Adrenal gland (tissue), 12 donors: ENCODE measurements around the gene PPP2R5C. TPM values are rescaled to one million over a fixed set of nuclear protein-coding genes. Genes with fewer than 3 reads are reported as not detected.

Experiments
- DNase-seq, 7 donors: peaks; one replicate each; pipeline ENCODE4 v3.0.0-alpha.2; 2019 to 2020
- H3K27ac ChIP-seq, 5 donors: fragments of 200-600 bp; sonication (generic) in 4 of 5; 1 replicate in 3 of 5; 2 replicates in 2 of 5; pipeline versions ENCODE4 v1.5.1 to v1.8.0; 2016 to 2020; ENCODE audit warnings: mild to moderate bottlenecking in 1 of 5
- H3K27me3 ChIP-seq: fragments of 200-600 bp; 2 replicates; pipeline ENCODE4 v1.8.0; 2021
- H3K36me3 ChIP-seq, 2 donors: fragments of 200-600 bp; replicated peaks in 1 of 2; 1 replicate in 1 of 2; 2 replicates in 1 of 2; pipeline versions ENCODE4 v1.5.1 to v1.8.0; 2018 to 2022
- H3K4me1 ChIP-seq, 2 donors: fragments of 200-600 bp; replicated peaks in 1 of 2; 1 replicate in 1 of 2; 2 replicates in 1 of 2; pipeline versions ENCODE4 v1.5.1 to v1.8.0; 2018 to 2021
- H3K4me3 ChIP-seq, 4 donors: fragments of 200-600 bp; sonication (generic) in 3 of 4; one replicate each; pipeline ENCODE4 v1.5.1; 2016 to 2018
- H3K9me3 ChIP-seq, 3 donors: fragments of 200-600 bp; sonication (generic) in 1 of 3; replicated peaks in 1 of 3; 1 replicate in 2 of 3; 2 replicates in 1 of 3; pipeline versions ENCODE4 v1.5.1 to v1.8.0; 2016 to 2021
- POLR2A ChIP-seq, 2 donors: fragments of 450-650 bp; IDR thresholded peaks; one replicate each; pipeline ENCODE4 v1.6.1; 2017; ENCODE audit warnings: antibody characterized with exemption in 2 of 2, mild to moderate bottlenecking in 2 of 2, moderate library complexity in 1 of 2
- WGBS, 4 donors: extraction: QIAGEN DNeasy Blood & Tissue Kit in 2 of 4; methylation state at CpG; one replicate each; pipeline versions ENCODE4 v1.1.5 to v1.1.7; 2013 to 2017; 5-methylcytosine and 5-hydroxymethylcytosine counted together
- intact Hi-C, 2 donors: fragments of 100-400 bp; cut with DNase I; formaldehyde crosslinking; loops; one replicate each; pipeline versions ENCODE4 v1.14.1 to v1.15.0; 2022 to 2023
- polyA plus RNA-seq, 3 donors: library from polyadenylated mRNA; stranded (reverse); fragments of 200-250 nt in 2 of 3; fragments of 350-450 nt in 1 of 3; fragmentation: Illumina TruSeq in 1 of 3; extraction: RNeasy Lipid Tissue Mini Kit (QIAGEN cat#74804) in 1 of 3; gene quantifications; one replicate each; pipeline ENCODE4 v1.2.3, GENCODE V29; 2013 to 2014
- total RNA-seq, 9 donors: library from RNA; depleted of rRNA in 4 of 9; stranded (reverse); fragments of >200 nt in 4 of 9; fragments of 120-200 nt in 1 of 9; fragmentation: NEBNext Ultra II Directional in 1 of 9; extraction: Animal tissue kit (Norgen Biotek cat#: 25700) in 1 of 9; gene quantifications; one replicate each; pipeline versions ENCODE4 v1.1.0 to v1.2.4, GENCODE V29; 2013 to 2023
- TF ChIP-seq, protein P1 (sequence below), 6 experiments: fragments of 450-650 bp in 4 of 6; fragments of 200-600 bp in 2 of 6; sonication (generic) in 1 of 6; IDR thresholded peaks; 1 replicate in 5 of 6; 2 replicates in 1 of 6; pipeline versions ENCODE4 v1.5.1 to v1.8.0; 2016 to 2021; ENCODE audit warnings: antibody characterized with exemption in 6 of 6, mild to moderate bottlenecking in 2 of 6, moderate library complexity in 1 of 6
- donor health status: healthy with polysubstance abuse.
- donor health status: Bipolar disorder and iron deficiency.
- donor health status: DM: yes; HTN: yes; CAD: no.
- donor health status: DM: no; HTN: no; CAD: no.
- donor health status: DM: no; HTN: no; CAD: no.
- donor health status: DM: yes; HTN: yes; CAD: no.

Gene PPP2R5C
- total and polyA plus RNA-seq, 12 donors = 66.5 to 216 (median 134) TPM

DNA sequence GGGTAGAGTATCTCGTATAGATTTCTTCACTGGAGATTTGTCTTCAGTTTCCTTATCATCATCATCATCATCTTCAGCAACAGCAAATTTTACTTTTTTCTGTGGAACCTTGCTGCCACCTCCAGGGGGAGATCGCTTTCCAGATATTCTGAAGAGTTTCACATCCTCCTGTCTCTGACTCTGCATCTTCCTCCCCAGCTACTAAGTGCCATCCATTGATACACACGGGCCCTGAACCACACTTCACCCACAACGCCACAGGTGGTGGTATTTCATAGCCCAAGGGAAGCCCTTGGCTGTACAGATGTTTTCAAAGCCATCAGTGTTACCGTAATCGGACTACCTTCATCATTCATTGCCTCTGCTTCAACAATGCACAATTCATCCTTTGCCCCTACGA is 82.2 kb downstream of the PPP2R5C start:
- intact Hi-C loops = no loop called here

DNA sequence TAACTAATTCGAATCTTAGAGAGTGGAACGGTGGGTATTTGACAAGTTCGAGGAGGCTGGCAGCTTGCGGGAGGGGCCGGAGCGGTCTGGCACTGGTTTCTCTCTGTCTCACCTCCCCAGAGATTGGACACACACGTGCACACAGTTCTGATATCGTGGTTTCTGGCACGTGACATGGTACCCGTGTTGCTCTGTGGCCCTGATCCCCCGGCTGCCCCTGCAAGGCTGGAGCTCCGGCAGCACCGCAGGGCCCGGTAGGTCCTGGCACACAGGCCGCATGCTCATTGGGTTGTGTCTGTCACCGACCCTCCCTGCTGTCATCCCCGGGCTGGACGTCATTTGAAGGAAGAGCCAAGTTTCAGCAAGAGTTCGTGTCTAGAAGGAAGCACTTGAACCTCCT is 82.7 kb downstream of the PPP2R5C start:
- TF ChIP-seq POLR2A (IDR thresholded peaks at IDR 0.05) = no peak
- 83 to 89% (median 86%) methylated on average over 17 to 19 of the region's 19 CpGs for WGBS, 4 donors
- Histone ChIP-seq H3K4me1 (peaks cover 4 to 10% of the 10 kb centered on the region in 2 donors), H3K9me3 (no peaks in the 10 kb centered on the region), H3K27me3 (no peaks in the 10 kb centered on the region), H3K27ac (no peak overlapping the region), H3K4me3 (no peak overlapping the region), H3K36me3 (no peaks in the 10 kb centered on the region)
- intact Hi-C loops = no loop called here
- no peak for DNase-seq

More for the DNA sequence above, 82.2 kb downstream of the PPP2R5C start:
- Histone ChIP-seq H3K27ac (no peak overlapping the region), H3K9me3 (no peaks in the 10 kb centered on the region), H3K36me3 (no peaks in the 10 kb centered on the region), H3K27me3 (no peaks in the 10 kb centered on the region), H3K4me1 (peaks cover 4 to 9% of the 10 kb centered on the region in 2 donors), H3K4me3 (no peak overlapping the region)
- 73 to 78% (median 74%) methylated on average over 7 of the region's 7 CpGs for WGBS, 4 donors
- TF ChIP-seq, protein P1, sequence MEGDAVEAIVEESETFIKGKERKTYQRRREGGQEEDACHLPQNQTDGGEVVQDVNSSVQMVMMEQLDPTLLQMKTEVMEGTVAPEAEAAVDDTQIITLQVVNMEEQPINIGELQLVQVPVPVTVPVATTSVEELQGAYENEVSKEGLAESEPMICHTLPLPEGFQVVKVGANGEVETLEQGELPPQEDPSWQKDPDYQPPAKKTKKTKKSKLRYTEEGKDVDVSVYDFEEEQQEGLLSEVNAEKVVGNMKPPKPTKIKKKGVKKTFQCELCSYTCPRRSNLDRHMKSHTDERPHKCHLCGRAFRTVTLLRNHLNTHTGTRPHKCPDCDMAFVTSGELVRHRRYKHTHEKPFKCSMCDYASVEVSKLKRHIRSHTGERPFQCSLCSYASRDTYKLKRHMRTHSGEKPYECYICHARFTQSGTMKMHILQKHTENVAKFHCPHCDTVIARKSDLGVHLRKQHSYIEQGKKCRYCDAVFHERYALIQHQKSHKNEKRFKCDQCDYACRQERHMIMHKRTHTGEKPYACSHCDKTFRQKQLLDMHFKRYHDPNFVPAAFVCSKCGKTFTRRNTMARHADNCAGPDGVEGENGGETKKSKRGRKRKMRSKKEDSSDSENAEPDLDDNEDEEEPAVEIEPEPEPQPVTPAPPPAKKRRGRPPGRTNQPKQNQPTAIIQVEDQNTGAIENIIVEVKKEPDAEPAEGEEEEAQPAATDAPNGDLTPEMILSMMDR (IDR thresholded peaks at IDR 0.05) = peak in 5 of 6 experiments; percentile 20 to 50 (median 42)
- TF ChIP-seq POLR2A (IDR thresholded peaks at IDR 0.05) = no peak
- no peak for DNase-seq

DNA sequence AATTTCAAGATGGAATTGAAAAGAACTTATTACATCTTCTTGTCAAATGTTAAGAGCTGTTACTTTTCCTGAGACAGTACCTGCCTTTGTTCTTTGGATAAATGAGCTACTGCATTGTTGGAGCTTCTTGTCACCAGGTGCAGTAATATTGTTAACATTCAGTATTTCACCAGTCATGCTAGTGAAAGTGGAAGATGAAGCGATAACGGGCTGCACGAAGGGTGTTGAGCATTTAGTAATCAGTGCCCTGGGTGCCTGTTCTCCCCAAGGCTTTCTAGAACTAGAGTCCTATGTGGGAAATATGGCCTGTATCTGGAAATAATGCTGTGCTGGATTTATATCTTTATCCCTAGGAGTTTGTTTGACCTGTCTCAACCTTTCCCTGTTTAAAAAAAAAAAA is 83.2 kb downstream of the PPP2R5C start:
- no peaks in the 10 kb centered on the region for H3K9me3 ChIP-seq
- H3K27me3 ChIP-seq = no peaks in the 10 kb centered on the region
- 86 to 89% (median 89%) methylated on average over 3 of the region's 3 CpGs for WGBS, 4 donors
- peaks cover 4 to 15% of the 10 kb centered on the region in 2 donors for H3K4me1 ChIP-seq
- DNase-seq = no peak
- no peak overlapping the region for H3K27ac ChIP-seq
- intact Hi-C loops = no loop called here
- H3K4me3 ChIP-seq = no peak overlapping the region
- H3K36me3 ChIP-seq = no peaks in the 10 kb centered on the region
- TF ChIP-seq POLR2A (IDR thresholded peaks at IDR 0.05) = no peak
- TF ChIP-seq, protein P1 (IDR thresholded peaks at IDR 0.05) = no peak

DNA sequence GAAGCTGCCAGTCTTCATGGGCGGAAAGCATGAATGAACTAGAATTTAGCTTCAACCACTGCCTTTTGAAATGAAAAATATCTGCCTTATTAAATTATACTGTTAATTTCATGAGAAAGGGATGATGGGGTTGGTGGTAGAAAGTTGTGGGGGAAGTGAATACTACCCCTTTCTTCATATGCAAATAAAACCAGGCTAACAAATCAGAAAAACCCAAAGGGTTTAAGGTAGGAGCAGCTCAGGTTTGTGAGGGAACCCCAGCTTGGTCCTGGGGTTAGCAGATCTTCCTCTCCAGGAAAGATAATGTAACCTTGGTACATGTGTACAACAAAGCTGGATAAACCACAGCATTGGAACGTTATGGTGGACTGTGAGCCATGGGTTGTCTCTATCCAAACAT is 84.0 kb downstream of the PPP2R5C start:
- intact Hi-C loops = no loop called here

DNA sequence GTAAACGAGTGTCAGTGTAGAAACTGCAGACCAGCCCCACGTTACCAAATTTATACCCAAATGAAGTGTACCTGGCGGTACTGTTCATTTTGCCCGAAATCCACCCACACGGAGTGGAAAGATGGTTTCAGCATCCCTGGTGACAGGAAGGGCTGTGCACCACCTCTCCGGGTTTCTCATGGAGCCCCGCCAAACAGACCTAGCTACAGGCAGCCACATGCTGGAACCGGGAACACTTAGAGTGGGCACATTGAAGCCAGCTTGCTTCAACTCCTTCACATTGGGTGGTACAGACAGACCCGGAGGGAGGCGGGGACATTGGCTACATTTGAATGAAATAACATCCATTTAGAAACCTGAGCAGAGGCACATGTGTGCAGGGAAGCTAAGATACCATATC is 84.4 kb downstream of the PPP2R5C start:
- 84 to 93% (median 88%) methylated on average over 5 to 10 of the region's 10 CpGs for WGBS, 4 donors
- no peaks in the 10 kb centered on the region for H3K36me3 ChIP-seq
- DNase-seq = no peak
- H3K27ac ChIP-seq = no peak overlapping the region
- H3K4me1 ChIP-seq = peaks cover 4 to 23% of the 10 kb centered on the region in 2 donors
- no peak overlapping the region for H3K4me3 ChIP-seq
- intact Hi-C loops = no loop called here
- no peaks in the 10 kb centered on the region for H3K9me3 ChIP-seq
- no peaks in the 10 kb centered on the region for H3K27me3 ChIP-seq
- no peak for TF ChIP-seq POLR2A (IDR thresholded peaks at IDR 0.05)
- TF ChIP-seq, protein P1 (IDR thresholded peaks at IDR 0.05) = no peak

More for the DNA sequence above, 84.0 kb downstream of the PPP2R5C start:
- no peaks in the 10 kb centered on the region for H3K9me3 ChIP-seq
- peaks cover 4 to 19% of the 10 kb centered on the region in 2 donors for H3K4me1 ChIP-seq
- no peak for TF ChIP-seq POLR2A (IDR thresholded peaks at IDR 0.05)
- TF ChIP-seq, protein P1 (IDR thresholded peaks at IDR 0.05) = no peak
- DNase-seq = no peak
- 68 to 79% (median 78%) methylated on average over 2 of the region's 2 CpGs for WGBS, 4 donors
- no peak overlapping the region for H3K4me3 ChIP-seq
- H3K27ac ChIP-seq = no peak overlapping the region
- H3K36me3 ChIP-seq = no peaks in the 10 kb centered on the region
- H3K27me3 ChIP-seq = no peaks in the 10 kb centered on the region
